Stimulated activated CD4-positive, alpha-beta T cell treated with anti-CD3 and anti-CD28 coated beads, Interleukin-4, amount 100 ng/mL, for 4 hours (primary cell): ENCODE results near the gene SP1.
"Not testable (repeated sequence)": the region's sequence is repeated elsewhere in the genome, so short reads cannot be mapped to it uniquely, and the experiment has no call there.

Experiments
- DNase-seq, 2 experiments: peaks; one replicate each; pipeline ENCODE4 v3.0.0-alpha.2; 2020

SP1 gene

GRCh38 chr12:53414756-53415417 lies 34.9 kb downstream of the SP1 start:
- DNase-seq = no peak

GRCh38 chr12:53415752-53416389 lies 35.9 kb downstream of the SP1 start:
- DNase-seq = not testable (repeated sequence)

- DNase-seq = peak in 1 of 2 experiments; percentile 5
Observed at GRCh38 chr12:53417291-53417816, 37.4 kb downstream of the SP1 start.

- no peak for DNase-seq
Observed at GRCh38 chr12:53418221-53418620, 38.2 kb downstream of the SP1 start.

GRCh38 chr12:53419756-53420155 lies 39.8 kb downstream of the SP1 start:
- DNase-seq = no peak

- DNase-seq = not testable (repeated sequence)
Observed at GRCh38 chr12:53422247-53422646, 42.3 kb downstream of the SP1 start.

- DNase-seq = no peak
Observed at GRCh38 chr12:53423597-53423996, 43.6 kb downstream of the SP1 start, which contains the start of gene AMHR2. Gene AMHR2 (plus strand): TSS chr12:53423855. CDS start chr12:53423935, 80 bp downstream.

GRCh38 chr12:53424626-53425514 lies 44.9 kb downstream of the SP1 start:
- no peak for DNase-seq

GRCh38 chr12:53425515-53426150 lies 45.7 kb downstream of the SP1 start:
- no peak for DNase-seq

- DNase-seq = peak; percentile 14 to 50
Observed at GRCh38 chr12:53427905-53428594, 48.1 kb downstream of the SP1 start.

GRCh38 chr12:53428741-53429140 lies 48.8 kb downstream of the SP1 start:
- no peak for DNase-seq

- no peak for DNase-seq
Observed at GRCh38 chr12:53430116-53430515, 50.1 kb downstream of the SP1 start.

GRCh38 chr12:53431187-53431586 lies 51.2 kb downstream of the SP1 start:
- no peak for DNase-seq

- DNase-seq = not testable (repeated sequence)
Observed at GRCh38 chr12:53435326-53435725, 55.4 kb downstream of the SP1 start.

- not testable (repeated sequence) for DNase-seq
Observed at GRCh38 chr12:53439582-53439981, 59.6 kb downstream of the SP1 start.

GRCh38 chr12:53441040-53441833 lies 61.3 kb downstream of the SP1 start, which contains the start of gene PRR13:
Gene PRR13 (plus strand): TSS chr12:53441734. CDS start chr12:53442715, 981 bp downstream.
- peak; percentile 99 for DNase-seq

- no peak for DNase-seq
Observed at GRCh38 chr12:53443955-53444354, 64.0 kb downstream of the SP1 start.

GRCh38 chr12:53444593-53445325 lies 64.8 kb downstream of the SP1 start:
- not testable (repeated sequence) for DNase-seq

- DNase-seq = no peak
Observed at GRCh38 chr12:53450936-53451335, 71.0 kb downstream of the SP1 start.

GRCh38 chr12:53451661-53452158 lies 71.7 kb downstream of the SP1 start, which contains the start of gene PCBP2:
Gene PCBP2 (plus strand): TSS chr12:53452102. CDS start chr12:53454801, 2,699 bp downstream.
- peak; percentile 94 to 98 for DNase-seq
